ENCODE data around the gene TPK1. TPM values are rescaled to one million over a fixed set of nuclear protein-coding genes. Genes with fewer than 3 reads are reported as not detected.

TPK1 gene
- total RNA-seq, 1 donor from 2014 or later: 0.77 TPM

- Mint-ChIP-seq H3K4me1 (ENCODE audit: unreplicated experiment) (no peaks in the 10 kb centered on the region), H3K27me3 (ENCODE audit: unreplicated experiment) (no peaks in the 10 kb centered on the region), H3K9me3 (ENCODE audit: unreplicated experiment) (no peaks in the 10 kb centered on the region), H3K4me3 (ENCODE audit: unreplicated experiment) (no peak overlapping the region), H3K27ac (ENCODE audit: unreplicated experiment) (no peak overlapping the region), H3K36me3 (ENCODE audit: low read depth, unreplicated experiment) (no peaks in the 10 kb centered on the region)
- DNase-seq (ENCODE audit: low spot score): no peak
- TF ChIP-seq CTCF (IDR thresholded peaks at IDR 0.05; ENCODE audit: unreplicated experiment): no peak
These were observed 159.4 kb downstream of the TPK1 start for GRCh38 chr7:144676492-144676891.

- Mint-ChIP-seq H3K36me3 (ENCODE audit: low read depth, unreplicated experiment) (no peaks in the 10 kb centered on the region), H3K27ac (ENCODE audit: unreplicated experiment) (no peak overlapping the region), H3K27me3 (ENCODE audit: unreplicated experiment) (no peaks in the 10 kb centered on the region), H3K4me3 (ENCODE audit: unreplicated experiment) (no peak overlapping the region), H3K4me1 (ENCODE audit: unreplicated experiment) (no peaks in the 10 kb centered on the region), H3K9me3 (ENCODE audit: unreplicated experiment) (no peaks in the 10 kb centered on the region)
- no peak for DNase-seq (ENCODE audit: low spot score)
- no peak for TF ChIP-seq CTCF (IDR thresholded peaks at IDR 0.05; ENCODE audit: unreplicated experiment)
These were observed 161.3 kb downstream of the TPK1 start for GRCh38 chr7:144674550-144674949.

- Mint-ChIP-seq H3K36me3 (ENCODE audit: low read depth, unreplicated experiment) (no peaks in the 10 kb centered on the region), H3K27me3 (ENCODE audit: unreplicated experiment) (no peaks in the 10 kb centered on the region), H3K27ac (ENCODE audit: unreplicated experiment) (no peak overlapping the region), H3K4me3 (ENCODE audit: unreplicated experiment) (no peak overlapping the region), H3K4me1 (ENCODE audit: unreplicated experiment) (no peaks in the 10 kb centered on the region), H3K9me3 (ENCODE audit: unreplicated experiment) (no peaks in the 10 kb centered on the region)
- TF ChIP-seq CTCF (IDR thresholded peaks at IDR 0.05; ENCODE audit: unreplicated experiment): no peak
- no peak for DNase-seq (ENCODE audit: low spot score)
These were observed 163.0 kb downstream of the TPK1 start for GRCh38 chr7:144672869-144673268.

GRCh38 chr7:144671429-144671828 lies 164.4 kb downstream of the TPK1 start:
- Mint-ChIP-seq H3K4me3 (ENCODE audit: unreplicated experiment) (no peak overlapping the region), H3K27me3 (ENCODE audit: unreplicated experiment) (no peaks in the 10 kb centered on the region), H3K9me3 (ENCODE audit: unreplicated experiment) (no peaks in the 10 kb centered on the region), H3K27ac (ENCODE audit: unreplicated experiment) (no peak overlapping the region), H3K4me1 (ENCODE audit: unreplicated experiment) (peaks cover 8% of the 10 kb centered on the region), H3K36me3 (ENCODE audit: low read depth, unreplicated experiment) (no peaks in the 10 kb centered on the region)
- no peak for TF ChIP-seq CTCF (IDR thresholded peaks at IDR 0.05; ENCODE audit: unreplicated experiment)
- no peak for DNase-seq (ENCODE audit: low spot score)

- no peak for DNase-seq (ENCODE audit: low spot score)
- Mint-ChIP-seq H3K4me1 (ENCODE audit: unreplicated experiment) (peaks cover 8% of the 10 kb centered on the region), H3K27me3 (ENCODE audit: unreplicated experiment) (no peaks in the 10 kb centered on the region), H3K36me3 (ENCODE audit: low read depth, unreplicated experiment) (no peaks in the 10 kb centered on the region), H3K4me3 (ENCODE audit: unreplicated experiment) (no peak overlapping the region), H3K9me3 (ENCODE audit: unreplicated experiment) (no peaks in the 10 kb centered on the region), H3K27ac (ENCODE audit: unreplicated experiment) (no peak overlapping the region)
- TF ChIP-seq CTCF (IDR thresholded peaks at IDR 0.05; ENCODE audit: unreplicated experiment): no peak
These were observed 165.6 kb downstream of the TPK1 start for GRCh38 chr7:144670218-144670617.
